Right ventricle myocardium inferior (tissue), 1 donor: ENCODE measurements around the gene SLC35F4. TPM values are rescaled to one million over a fixed set of nuclear protein-coding genes. Genes with fewer than 3 reads are reported as not detected.

Experiments
- ATAC-seq: fragments of 200-7000 bp; cut with Tn5 transposase; one replicate; pipeline ENCODE4 v1.9.1; 2020; ENCODE audit warnings: mild to moderate bottlenecking, moderate library complexity
- DNase-seq: peaks from one replicate; pipeline ENCODE4 v3.0.0; 2021; ENCODE audit errors: missing footprints
- intact Hi-C: fragments of 100-400 bp; cut with DNase I; formaldehyde crosslinking; loops from one replicate; pipeline ENCODE4 v1.11.0; 2022
- long read RNA-seq: library from polyadenylated mRNA; unstranded; transcript quantifications from one replicate; pipeline ENCODE4 v2.0.0, GENCODE V29; 2021
- total RNA-seq: library from RNA; stranded (reverse); fragmentation: NEBNext Ultra II Directional; extraction: Animal tissue kit (Norgen Biotek cat#: 25700); gene quantifications from one replicate; pipeline ENCODE4 v1.2.1, GENCODE V29; 2021
- donor health status: DM: no; HTN: yes; CAD: no; lungs with severe emphysema.

The SLC35F4 gene
- not detected for total RNA-seq
- long read RNA-seq, result 0 reads

GRCh38 chr14:57865403-57866198, at the start of gene SLC35F4:
TSS of gene SLC35F4 (minus strand) at chr14:57866092.
- intact Hi-C loops, result no loop called here
- ATAC-seq, result no peak
- DNase-seq, result no peak

GRCh38 chr14:57909626-57910025, 43.7 kb upstream of the SLC35F4 start:
- intact Hi-C loops, result no loop called here
- ATAC-seq (no peak), DNase-seq (no peak)

- intact Hi-C loops, result no loop called here
- DNase-seq (no peak), ATAC-seq (no peak)
These were observed 38.1 kb upstream of the SLC35F4 start for GRCh38 chr14:57903954-57904353.

- intact Hi-C loops, result no loop called here
- no peak for ATAC-seq
These were observed 33.1 kb upstream of the SLC35F4 start for GRCh38 chr14:57898837-57899572.

GRCh38 chr14:57897144-57897748, 31.4 kb upstream of the SLC35F4 start:
- intact Hi-C loops, result no loop called here
- ATAC-seq, result no peak
- DNase-seq, result no peak

More at GRCh38 chr14:57898837-57899572, 33.1 kb upstream of the SLC35F4 start:
- DNase-seq, result no peak

- no peak for DNase-seq
- intact Hi-C loops, result no loop called here
- ATAC-seq, result peak; percentile 31
These were observed 23.4 kb upstream of the SLC35F4 start for GRCh38 chr14:57889245-57889644.

GRCh38 chr14:57884175-57884574, 18.3 kb upstream of the SLC35F4 start:
- DNase-seq, result no peak
- ATAC-seq, result no peak
- intact Hi-C loops, result no loop called here

GRCh38 chr14:57883061-57883460, 17.2 kb upstream of the SLC35F4 start:
- DNase-seq (no peak), ATAC-seq (no peak)
- intact Hi-C loops, result no loop called here

- DNase-seq (no peak), ATAC-seq (no peak)
- intact Hi-C loops, result no loop called here
These were observed 13.6 kb upstream of the SLC35F4 start for GRCh38 chr14:57879516-57879915.

- intact Hi-C loops, result no loop called here
- DNase-seq (no peak), ATAC-seq (no peak)
These were observed 10.1 kb upstream of the SLC35F4 start for GRCh38 chr14:57875985-57876384.

- intact Hi-C loops, result no loop called here
- ATAC-seq (no peak), DNase-seq (no peak)
These were observed 9.4 kb upstream of the SLC35F4 start for GRCh38 chr14:57875296-57875695.

GRCh38 chr14:57871459-57872080, 5.7 kb upstream of the SLC35F4 start:
- DNase-seq (no peak), ATAC-seq (no peak)
- intact Hi-C loops, result no loop called here

GRCh38 chr14:57870686-57871457, 5.0 kb upstream of the SLC35F4 start:
- DNase-seq (no peak), ATAC-seq (no peak)
- intact Hi-C loops, result no loop called here

GRCh38 chr14:57869617-57870016, 3.7 kb upstream of the SLC35F4 start:
- ATAC-seq (no peak), DNase-seq (no peak)
- intact Hi-C loops, result no loop called here

- no peak for ATAC-seq
- intact Hi-C loops, result no loop called here
These were observed 360 bp upstream of the SLC35F4 start for GRCh38 chr14:57866199-57866705.

GRCh38 chr14:57865066-57865402, 858 bp downstream of the SLC35F4 start:
- intact Hi-C loops, result no loop called here
- no peak for ATAC-seq
- DNase-seq, result no peak

More at GRCh38 chr14:57866199-57866705, 360 bp upstream of the SLC35F4 start:
- DNase-seq, result no peak

GRCh38 chr14:57864659-57865058, 1.2 kb downstream of the SLC35F4 start:
- ATAC-seq, result no peak
- intact Hi-C loops, result no loop called here
- DNase-seq, result no peak

- ATAC-seq (no peak), DNase-seq (no peak)
- intact Hi-C loops, result no loop called here
These were observed 2.4 kb downstream of the SLC35F4 start for GRCh38 chr14:57863471-57863870.
